HepG2 (cell line): Measurements from ENCODE around the gene DLG5. TPM values are rescaled to one million over a fixed set of nuclear protein-coding genes. Genes with fewer than 3 reads are reported as not detected.

Experiments
- ATAC-seq: fragments of 200-7000 bp; cut with Tn5 transposase; 3 replicates; pipeline ENCODE4 v1.9.1; 2020; ENCODE audit warnings: mild to moderate bottlenecking, moderate library complexity
- BruUV-seq: library from RNA; stranded (reverse); fragments of 400-500 nt; replicated peaks from 2 replicates; lab custom pipeline; 2021; lab: Mats Ljungman, UMichigan
- CTCF ChIA-PET: fragments of 300-600 bp; formaldehyde crosslinking; extraction: SDS; loops from one replicate; lab custom pipeline; 2021; ENCODE audit warnings: low total read pairs, inconsistent platforms, low intra/inter-chr PET ratio; lab: Yijun Ruan, JAX
- POLR2A ChIA-PET: fragments of 350-600 bp; sonication (Branson Sonifier 250); formaldehyde crosslinking; loops from one replicate; lab custom pipeline; 2020; ENCODE audit warnings: antibody characterized with exemption, inconsistent platforms; lab: Yijun Ruan, JAX
- DNase-seq: peaks from one replicate; pipeline ENCODE4 v3.0.0-alpha.2; 2015; ENCODE audit warnings: low spot score
- FAIRE-seq: peaks from 3 replicates; lab custom pipeline; 2011; peaks lifted over from hg19 to GRCh38; lab: Jason Lieb, UNC
- H2AFZ ChIP-seq: one replicate; pipeline ENCODE4 v1.6.1; 2011; ENCODE audit warnings: low read length, inconsistent platforms
- H3K27ac ChIP-seq: fragments of 300-600 bp; 3 replicates; pipeline ENCODE4 v1.8.0; 2011; ENCODE audit warnings: mixed run types, mild to moderate bottlenecking, mixed read lengths, low read length, inconsistent platforms; ENCODE audit not compliant: insufficient read depth; ENCODE audit errors: extremely low read length
- H3K27me3 ChIP-seq, 2 experiments: fragments of 200-600 bp in 1 of 2; 2 replicates in 1 of 2; 3 replicates in 1 of 2; pipeline versions ENCODE4 v1.6.0 to v1.8.0; 2011; ENCODE audit warnings: low read length in 2 of 2, mild to moderate bottlenecking in 2 of 2, moderate library complexity in 2 of 2, inconsistent platforms in 1 of 2; ENCODE audit not compliant: insufficient read depth in 2 of 2, control insufficient read depth in 1 of 2
- H3K36me3 ChIP-seq, 2 experiments: fragments of 200-600 bp in 1 of 2; replicated peaks in 1 of 2; 2 replicates in 1 of 2; 3 replicates in 1 of 2; pipeline versions ENCODE4 v1.5.1 to v1.8.0; 2011; ENCODE audit warnings: low read length in 2 of 2, inconsistent platforms in 1 of 2; ENCODE audit not compliant: insufficient read depth in 2 of 2, control insufficient read depth in 1 of 2
- H3K4me1 ChIP-seq: 2 replicates; pipeline ENCODE4 v1.5.1; 2012; ENCODE audit warnings: low read length, inconsistent platforms; ENCODE audit not compliant: insufficient read depth
- H3K4me2 ChIP-seq: 2 replicates; pipeline ENCODE4 v1.6.0; 2011; ENCODE audit warnings: low read depth, low read length, inconsistent platforms
- H3K4me3 ChIP-seq, 3 experiments: fragments of 200-600 bp in 1 of 3; sonication (generic), shearing (Covaris generic) in 1 of 3; replicated peaks in 1 of 3; 2 replicates each; pipeline ENCODE4 v1.5.1; 2011 to 2016; ENCODE audit warnings: low read length in 3 of 3, inconsistent platforms in 2 of 3, low read depth in 2 of 3, mild to moderate bottlenecking in 2 of 3, control low read depth in 1 of 3, mixed read lengths in 1 of 3; ENCODE audit not compliant: insufficient read depth in 1 of 3
- H3K79me2 ChIP-seq: one replicate; pipeline ENCODE4 v1.6.1; 2011; ENCODE audit warnings: low read length, inconsistent platforms; ENCODE audit not compliant: insufficient read depth
- H3K9ac ChIP-seq: 2 replicates; pipeline ENCODE4 v1.6.0; 2011; ENCODE audit warnings: mild to moderate bottlenecking, low read depth, low read length, inconsistent platforms; ENCODE audit not compliant: insufficient read depth
- H3K9me3 ChIP-seq: 2 replicates; pipeline ENCODE4 v1.5.1; 2012; ENCODE audit warnings: mild to moderate bottlenecking, low read length
- H4K20me1 ChIP-seq: 2 replicates; pipeline ENCODE4 v1.6.0; 2011; ENCODE audit warnings: inconsistent platforms, mild to moderate bottlenecking, low read length, moderate library complexity; ENCODE audit not compliant: insufficient read depth
- CBX2 ChIP-seq, 2 experiments: fragments of 200-600 bp in 1 of 2; sonication (generic); formaldehyde crosslinking in 1 of 2; IDR thresholded peaks; 2 replicates each; pipeline versions ENCODE4 v1.7.0 to v1.8.1; 2018 to 2022; ENCODE audit warnings: low read depth in 2 of 2, low read length in 1 of 2, mild to moderate bottlenecking in 1 of 2, missing genetic modification reagents in 1 of 2
- CEBPG ChIP-seq: IDR thresholded peaks from 2 replicates; pipeline ENCODE4 v1.6.1; 2016
- DRAP1 ChIP-seq: IDR thresholded peaks from 2 replicates; pipeline ENCODE4 v1.6.1; 2016; ENCODE audit warnings: missing genetic modification reagents, missing compliant biosample characterization
- EED ChIP-seq: sonication (generic); formaldehyde crosslinking; IDR thresholded peaks from 2 replicates; pipeline ENCODE4 v1.5.0; 2020; ENCODE audit warnings: mild to moderate bottlenecking, missing genetic modification reagents
- ELF4 ChIP-seq: sonication (generic); formaldehyde crosslinking; IDR thresholded peaks from 2 replicates; pipeline ENCODE4 v1.5.0; 2020; ENCODE audit warnings: missing genetic modification reagents, mild to moderate bottlenecking, moderate library complexity, borderline replicate concordance
- MAZ ChIP-seq, 2 experiments: sonication (generic) in 1 of 2; formaldehyde crosslinking in 1 of 2; IDR thresholded peaks; 2 replicates each; pipeline versions ENCODE4 v1.5.0 to v1.6.1; 2012 to 2020; ENCODE audit warnings: low read depth in 2 of 2, mild to moderate bottlenecking in 2 of 2, borderline replicate concordance in 1 of 2, improper control_type of control experiment in 1 of 2, low read length in 1 of 2, missing genetic modification reagents in 1 of 2, moderate library complexity in 1 of 2
- TBX2 ChIP-seq: sonication (generic); formaldehyde crosslinking; IDR thresholded peaks from 2 replicates; pipeline ENCODE4 v1.5.0; 2020; ENCODE audit warnings: missing genetic modification reagents, mild to moderate bottlenecking, borderline replicate concordance
- THYN1 ChIP-seq: sonication (generic); formaldehyde crosslinking; IDR thresholded peaks from 2 replicates; pipeline ENCODE4 v1.8.1; 2023; ENCODE audit warnings: low read depth, mild to moderate bottlenecking, moderate library complexity, missing genetic modification reagents, borderline replicate concordance
- WGBS: methylation state at CpG from one replicate; pipeline ENCODE4 v1.1.6; 2017; ENCODE audit warnings: low lambda C conversion rate; 5-methylcytosine and 5-hydroxymethylcytosine counted together
- in situ Hi-C: cut with HindIII; loops from 2 replicates; pipeline ENCODE4 v1.10.0; 2017; ENCODE audit warnings: low pct_unique_long_range_greater_than_20kb; ENCODE audit not compliant: extremely low pct_ligation_motif_present
- intact Hi-C: fragments of 100-400 bp; cut with micrococcal nuclease; formaldehyde crosslinking; loops from one replicate; pipeline ENCODE4 v1.10.0; 2022; ENCODE audit not compliant: unreplicated experiment
- polyA plus RNA-seq, 8 experiments: library from polyadenylated mRNA; depleted of rRNA in 3 of 8; stranded (reverse) in 7 of 8; unstranded in 1 of 8; fragments of >200 nt; fragmentation: Illumina TruSeq in 4 of 8; extraction: Trizol in 4 of 8; gene quantifications; 2 replicates each; pipeline versions ENCODE4 v1.2.1 to v1.2.3, GENCODE V29; 2011 to 2016; ENCODE audit warnings: low read depth in 4 of 8, missing spikeins in 1 of 8, mixed read lengths in 1 of 8; ENCODE audit not compliant: insufficient read depth in 1 of 8
- total RNA-seq, 5 experiments: library from RNA; depleted of rRNA; stranded (reverse); fragments of >200 nt; fragmentation: Illumina TruSeq; extraction: Trizol; gene quantifications; 2 replicates each; pipeline ENCODE4 v1.2.3, GENCODE V29; 2016; ENCODE audit warnings: low read depth in 1 of 5
- TF ChIP-seq, protein P1 (sequence below): sonication (generic); formaldehyde crosslinking; IDR thresholded peaks from 2 replicates; pipeline ENCODE4 v1.4.0; 2020; ENCODE audit warnings: missing genetic modification reagents

Gene DLG5
- total and polyA plus RNA-seq, 2 of the 13 experiments (the other 11 are each of a cell fraction or from before 2014, with no cell fraction given) = 15.5 to 18.2 TPM

DNA sequence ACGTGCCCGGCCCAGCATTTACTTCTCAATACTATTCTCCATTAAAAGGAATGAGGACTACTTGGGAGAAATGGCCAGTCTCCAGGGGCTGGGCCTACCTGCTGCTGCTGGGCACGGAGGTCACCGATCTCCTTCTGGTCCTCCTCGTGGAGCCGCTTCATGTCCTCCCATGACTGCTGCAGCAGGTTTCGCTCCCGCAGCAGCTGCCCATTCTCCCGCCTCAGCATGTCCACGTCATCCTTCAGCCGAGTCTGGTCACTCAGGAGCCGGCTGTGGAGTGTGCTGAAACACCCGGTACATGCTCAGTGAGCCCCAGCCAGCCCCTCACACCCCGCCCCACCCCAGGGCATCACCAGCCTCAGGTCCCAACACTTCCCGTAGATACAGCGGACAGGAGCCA lies 73.3 kb downstream of the DLG5 start:
- no TSS peak for BruUV-seq
- no peak for DNase-seq
- no peak overlapping the region for H3K9ac ChIP-seq
- no peak for ATAC-seq
- in situ Hi-C loops (no loop called here), intact Hi-C loops (no loop called here)
- no peak overlapping the region for H3K27ac ChIP-seq
- peaks cover 20 to 44% of the 10 kb centered on the region in 2 experiments for H3K36me3 ChIP-seq
- H3K27me3 ChIP-seq = no peaks in the 10 kb centered on the region
- no peak overlapping the region for H3K4me2 ChIP-seq
- no peak overlapping the region for H3K4me3 ChIP-seq
- H3K9me3 ChIP-seq = no peaks in the 10 kb centered on the region
- H4K20me1 ChIP-seq = no peaks in the 10 kb centered on the region
- POLR2A ChIA-PET = no interaction called here
- 97% methylated on average over 16 of the region's 16 CpGs for WGBS
- peaks cover 69% of the 10 kb centered on the region for H3K4me1 ChIP-seq
- CTCF ChIA-PET = no interaction called here
- no peaks in the 10 kb centered on the region for H3K79me2 ChIP-seq
- H2AFZ ChIP-seq = no peak overlapping the region
- no peak for FAIRE-seq
- TF ChIP-seq CEBPG (CRISPR knock-in tag) = no peak
- no peak for TF ChIP-seq MAZ (IDR thresholded peaks at IDR 0.05; ENCODE audit: borderline replicate concordance, low read depth, low read length)
- no peak for TF ChIP-seq MAZ (CRISPR knock-in tag; IDR thresholded peaks at IDR 0.05; ENCODE audit: low read depth)
- TF ChIP-seq DRAP1 (CRISPR knock-in tag) = no peak
- TF ChIP-seq CBX2 (IDR thresholded peaks at IDR 0.05; ENCODE audit: low read depth, low read length) = no peak
- no peak for TF ChIP-seq CBX2 (CRISPR knock-in tag; IDR thresholded peaks at IDR 0.05; ENCODE audit: low read depth)
- no peak for TF ChIP-seq ELF4 (CRISPR knock-in tag)
- TF ChIP-seq TBX2 (CRISPR knock-in tag) = no peak
- TF ChIP-seq THYN1 (CRISPR knock-in tag) = no peak
- no peak for TF ChIP-seq EED
- TF ChIP-seq, protein P1, sequence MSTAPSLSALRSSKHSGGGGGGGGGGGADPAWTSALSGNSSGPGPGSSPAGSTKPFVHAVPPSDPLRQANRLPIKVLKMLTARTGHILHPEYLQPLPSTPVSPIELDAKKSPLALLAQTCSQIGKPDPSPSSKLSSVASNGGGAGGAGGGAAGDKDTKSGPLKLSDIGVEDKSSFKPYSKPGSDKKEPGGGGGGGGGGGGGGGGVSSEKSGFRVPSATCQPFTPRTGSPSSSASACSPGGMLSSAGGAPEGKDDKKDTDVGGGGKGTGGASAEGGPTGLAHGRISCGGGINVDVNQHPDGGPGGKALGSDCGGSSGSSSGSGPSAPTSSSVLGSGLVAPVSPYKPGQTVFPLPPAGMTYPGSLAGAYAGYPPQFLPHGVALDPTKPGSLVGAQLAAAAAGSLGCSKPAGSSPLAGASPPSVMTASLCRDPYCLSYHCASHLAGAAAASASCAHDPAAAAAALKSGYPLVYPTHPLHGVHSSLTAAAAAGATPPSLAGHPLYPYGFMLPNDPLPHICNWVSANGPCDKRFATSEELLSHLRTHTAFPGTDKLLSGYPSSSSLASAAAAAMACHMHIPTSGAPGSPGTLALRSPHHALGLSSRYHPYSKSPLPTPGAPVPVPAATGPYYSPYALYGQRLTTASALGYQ = no peak
